Neural cell (in vitro differentiated cells): ENCODE results near the gene EHMT1. TPM values are rescaled to one million over a fixed set of nuclear protein-coding genes. Genes with fewer than 3 reads are reported as not detected.

Experiments used
- H2AFZ ChIP-seq: fragments of 200-600, 300-800 bp; sonication (generic), shearing (Covaris generic); 2 replicates; pipeline ENCODE4 v1.6.0; 2014; ENCODE audit warnings: low read depth, mild to moderate bottlenecking, antibody characterized with exemption, low read length, moderate library complexity
- H3F3A ChIP-seq: fragments of 200-600 bp; shearing (Covaris generic); 2 replicates; pipeline ENCODE4 v1.6.1; 2016; ENCODE audit warnings: mild to moderate bottlenecking, moderate library complexity, mixed read lengths, antibody characterized with exemption, low read length; ENCODE audit not compliant: insufficient read depth, poor library complexity, severe bottlenecking
- H3K27ac ChIP-seq: fragments of 200-600, 300-800 bp; sonication (generic), shearing (Covaris generic); 2 replicates; pipeline ENCODE4 v1.5.1; 2014; ENCODE audit warnings: mild to moderate bottlenecking, low read length, moderate library complexity
- H3K27me3 ChIP-seq: fragments of 300-800, 200-600 bp; sonication (generic), shearing (Covaris generic); 2 replicates; pipeline ENCODE4 v1.6.0; 2014; ENCODE audit warnings: mild to moderate bottlenecking, low read depth, low read length, moderate library complexity; ENCODE audit not compliant: insufficient read depth
- H3K36me3 ChIP-seq: fragments of 300-800, 200-600 bp; sonication (generic), shearing (Covaris generic); 2 replicates; pipeline ENCODE4 v1.5.1; 2014; ENCODE audit warnings: mild to moderate bottlenecking, antibody characterized with exemption, low read length, moderate library complexity; ENCODE audit not compliant: insufficient read depth
- H3K4me2 ChIP-seq: fragments of 300-800, 200-600 bp; sonication (generic), shearing (Covaris generic); 2 replicates; pipeline ENCODE4 v1.6.0; 2014; ENCODE audit warnings: mild to moderate bottlenecking, low read length
- H3K4me3 ChIP-seq: fragments of 300-800, 200-600 bp; sonication (generic), shearing (Covaris generic); 2 replicates; pipeline ENCODE4 v1.5.1; 2014; ENCODE audit warnings: mild to moderate bottlenecking, low read length, moderate library complexity
- H3K79me2 ChIP-seq: fragments of 200-600 bp; shearing (Covaris generic); replicated peaks from 2 replicates; pipeline ENCODE4 v1.6.0; 2014; ENCODE audit warnings: mild to moderate bottlenecking, low read length, moderate library complexity; ENCODE audit not compliant: insufficient read depth
- H3K9ac ChIP-seq: fragments of 300-800, 200-600 bp; sonication (generic), shearing (Covaris generic); 2 replicates; pipeline ENCODE4 v1.6.1; 2016; ENCODE audit warnings: mild to moderate bottlenecking, low read length, mixed read lengths
- H3K9me2 ChIP-seq: fragments of 200-600 bp; shearing (Covaris generic); 2 replicates; pipeline ENCODE4 v1.6.1; 2016; ENCODE audit warnings: mild to moderate bottlenecking, low read length, mixed read lengths; ENCODE audit not compliant: insufficient read depth
- H3K9me3 ChIP-seq: fragments of 200-600, 300-800 bp; sonication (generic), shearing (Covaris generic); 2 replicates; pipeline ENCODE4 v1.6.1; 2016; ENCODE audit warnings: mild to moderate bottlenecking, mixed run types, low read length, moderate library complexity, mixed read lengths
- H4K20me1 ChIP-seq: fragments of 200-600 bp; shearing (Covaris generic); 2 replicates; pipeline ENCODE4 v1.6.1; 2016; ENCODE audit warnings: mild to moderate bottlenecking, mixed run types; ENCODE audit not compliant: insufficient read depth
- CTCF ChIP-seq: fragments of 450-650 bp; IDR thresholded peaks from 2 replicates; pipeline ENCODE4 v1.5.1; 2014; ENCODE audit warnings: antibody characterized with exemption, mild to moderate bottlenecking, moderate library complexity; ENCODE audit not compliant: poor library complexity, severe bottlenecking
- EP300 ChIP-seq: fragments of 450-650 bp; conservative IDR thresholded peaks from 2 replicates; pipeline ENCODE4 v1.6.1; 2014; ENCODE audit warnings: antibody characterized with exemption, mild to moderate bottlenecking, moderate library complexity; ENCODE audit not compliant: poor library complexity, severe bottlenecking
- EZH2 ChIP-seq: fragments of 200-600, 300-800 bp; shearing (Covaris generic), sonication (generic); IDR thresholded peaks from 2 replicates; pipeline ENCODE4 v1.6.1; 2014; ENCODE audit warnings: antibody characterized with exemption, low read length, borderline replicate concordance, mild to moderate bottlenecking; ENCODE audit not compliant: insufficient read depth, poor library complexity, severe bottlenecking
- MXI1 ChIP-seq: fragments of 450-650 bp; conservative IDR thresholded peaks from 2 replicates; pipeline ENCODE4 v1.6.1; 2014; ENCODE audit warnings: antibody characterized with exemption, mild to moderate bottlenecking; ENCODE audit not compliant: poor library complexity, severe bottlenecking
- POLR2AphosphoS5 ChIP-seq: IDR thresholded peaks from 2 replicates; pipeline ENCODE4 v1.6.1; 2012
- RAD21 ChIP-seq: fragments of 450-650 bp; conservative IDR thresholded peaks from 2 replicates; pipeline ENCODE4 v1.6.1; 2014; ENCODE audit warnings: antibody characterized with exemption, mild to moderate bottlenecking, moderate library complexity
- REST ChIP-seq: IDR thresholded peaks from 2 replicates; pipeline ENCODE4 v1.6.1; 2012; ENCODE audit warnings: borderline replicate concordance
- SMC3 ChIP-seq: fragments of 450-650 bp; conservative IDR thresholded peaks from 2 replicates; pipeline ENCODE4 v1.6.1; 2014; ENCODE audit warnings: antibody characterized with exemption, mild to moderate bottlenecking, moderate library complexity; ENCODE audit not compliant: poor library complexity
- TAF1 ChIP-seq: IDR thresholded peaks from 2 replicates; pipeline ENCODE4 v1.6.1; 2012; ENCODE audit warnings: low read depth
- polyA plus RNA-seq: library from polyadenylated mRNA; depleted of rRNA; stranded (reverse); fragments of >200 nt; gene quantifications from 2 replicates; pipeline ENCODE4 v1.2.3, GENCODE V29; 2014

Gene EHMT1
- polyA plus RNA-seq, 1 donor from 2014 or later, result 53.0 TPM

GRCh38 chr9:137793196-137793841, 174.5 kb downstream of the EHMT1 start:
- no peaks in the 10 kb centered on the region for H3K27me3 ChIP-seq
- no peaks in the 10 kb centered on the region for H3K79me2 ChIP-seq
- no peak overlapping the region for H3K4me3 ChIP-seq
- H3K36me3 ChIP-seq, result no peaks in the 10 kb centered on the region
- no peaks in the 10 kb centered on the region for H4K20me1 ChIP-seq
- no peak overlapping the region for H2AFZ ChIP-seq
- H3K4me2 ChIP-seq, result no peak overlapping the region
- H3K9ac ChIP-seq, result no peak overlapping the region
- TF ChIP-seq EZH2 (no peak), POLR2AphosphoS5 (no peak), EP300 (no peak), RAD21 (no peak), SMC3 (no peak), CTCF (no peak), REST (no peak), TAF1 (no peak), MXI1 (no peak)
- H3K27ac ChIP-seq, result no peak overlapping the region
- no peaks in the 10 kb centered on the region for H3K9me3 ChIP-seq
- H3K9me2 ChIP-seq, result no peaks in the 10 kb centered on the region
- H3F3A ChIP-seq, result no peaks in the 10 kb centered on the region

GRCh38 chr9:137795156-137795666, 176.4 kb downstream of the EHMT1 start:
- no peaks in the 10 kb centered on the region for H3F3A ChIP-seq
- H4K20me1 ChIP-seq, result no peaks in the 10 kb centered on the region
- H3K9ac ChIP-seq, result no peak overlapping the region
- H3K4me3 ChIP-seq, result no peak overlapping the region
- no peaks in the 10 kb centered on the region for H3K36me3 ChIP-seq
- H3K27me3 ChIP-seq, result no peaks in the 10 kb centered on the region
- no peaks in the 10 kb centered on the region for H3K9me3 ChIP-seq
- no peak overlapping the region for H3K4me2 ChIP-seq
- H3K27ac ChIP-seq, result no peak overlapping the region
- no peaks in the 10 kb centered on the region for H3K9me2 ChIP-seq
- no peak overlapping the region for H2AFZ ChIP-seq
- TF ChIP-seq POLR2AphosphoS5, result no peak
- no peak for TF ChIP-seq MXI1
- TF ChIP-seq EZH2, result no peak
- TF ChIP-seq RAD21, result no peak
- no peak for TF ChIP-seq SMC3
- no peak for TF ChIP-seq REST
- no peak for TF ChIP-seq EP300
- TF ChIP-seq CTCF, result no peak
- TF ChIP-seq TAF1, result no peak
- H3K79me2 ChIP-seq, result no peaks in the 10 kb centered on the region
